Spinal cord (tissue), 10 donors: ENCODE data around the gene SPATA32. TPM values are rescaled to one million over a fixed set of nuclear protein-coding genes. Genes with fewer than 3 reads are reported as not detected.

Experiments used
- DNase-seq, 6 donors: peaks; one replicate each; pipeline versions ENCODE4 v3.0.0 to v3.0.0-alpha.2; 2013 to 2015; ENCODE audit warnings: low spot score in 6 of 6, low read depth in 4 of 6
- H3K27ac ChIP-seq: one replicate; pipeline ENCODE4 v1.5.1; 2013; ENCODE audit warnings: low read depth, low read length, control low read depth
- H3K27me3 ChIP-seq: one replicate; pipeline ENCODE4 v1.6.1; 2013; ENCODE audit warnings: low read length; ENCODE audit not compliant: control insufficient read depth, insufficient read depth
- H3K36me3 ChIP-seq: one replicate; pipeline ENCODE4 v1.6.1; 2013; ENCODE audit warnings: low read length; ENCODE audit not compliant: control insufficient read depth, insufficient read depth
- H3K4me1 ChIP-seq: one replicate; pipeline ENCODE4 v1.6.1; 2013; ENCODE audit warnings: low read length; ENCODE audit not compliant: control insufficient read depth, insufficient read depth
- H3K4me3 ChIP-seq: one replicate; pipeline ENCODE4 v1.5.1; 2013; ENCODE audit warnings: low read depth, low read length, control low read depth
- H3K9me3 ChIP-seq: one replicate; pipeline ENCODE4 v1.6.1; 2013; ENCODE audit warnings: low read length; ENCODE audit not compliant: control insufficient read depth, insufficient read depth
- WGBS: methylation state at CpG from one replicate; pipeline ENCODE4 v1.1.5; 2013; ENCODE audit warnings: missing lambda C conversion rate; ENCODE audit not compliant: insufficient coverage; 5-methylcytosine and 5-hydroxymethylcytosine counted together
- polyA plus RNA-seq, 2 donors: library from polyadenylated mRNA; unstranded; fragments of 120-200 nt; gene quantifications; one replicate each; pipeline ENCODE4 v1.2.1, GENCODE V29; 2013; ENCODE audit not compliant: insufficient read length in 2 of 2
- total RNA-seq, 2 donors: library from RNA; depleted of rRNA in 1 of 2; stranded (reverse); fragments of 120-200 nt in 1 of 2; fragments of >200 nt in 1 of 2; gene quantifications; one replicate each; pipeline versions ENCODE4 v1.2.3 to v1.2.4, GENCODE V29; 2013 to 2014
- donor health status: healthy.

The SPATA32 gene
- total and polyA plus RNA-seq, 4 donors, result 0.20 TPM; not detected in 3

GRCh38 chr17:45286286-45286685 lies 24.4 kb upstream of the SPATA32 start:
- Histone ChIP-seq H3K4me3 (no peak overlapping the region), H3K27ac (no peak overlapping the region), H3K4me1 (peaks cover 52% of the 10 kb centered on the region), H3K36me3 (peaks cover 72% of the 10 kb centered on the region), H3K9me3 (no peaks in the 10 kb centered on the region), H3K27me3 (no peaks in the 10 kb centered on the region)
- no peak for DNase-seq
- WGBS, result 93% methylated on average over 5 of the region's 5 CpGs

- H3K36me3 ChIP-seq, result peaks cover 68% of the 10 kb centered on the region
- 91% methylated on average over 21 of the region's 21 CpGs for WGBS
- peaks cover 37% of the 10 kb centered on the region for H3K4me1 ChIP-seq
Observed at GRCh38 chr17:45284176-45285140, 22.6 kb upstream of the SPATA32 start.

GRCh38 chr17:45283711-45284110 lies 21.8 kb upstream of the SPATA32 start:
- Histone ChIP-seq H3K9me3 (no peaks in the 10 kb centered on the region), H3K27me3 (no peaks in the 10 kb centered on the region), H3K27ac (no peak overlapping the region), H3K4me3 (no peak overlapping the region), H3K4me1 (peaks cover 30% of the 10 kb centered on the region), H3K36me3 (peaks cover 65% of the 10 kb centered on the region)
- 98% methylated on average over 6 of the region's 10 CpGs for WGBS
- no peak for DNase-seq

More at GRCh38 chr17:45284176-45285140, 22.6 kb upstream of the SPATA32 start:
- no peak for DNase-seq
- Histone ChIP-seq H3K4me3 (no peak overlapping the region), H3K9me3 (no peaks in the 10 kb centered on the region), H3K27me3 (no peaks in the 10 kb centered on the region), H3K27ac (no peak overlapping the region)

GRCh38 chr17:45282683-45283644 lies 21.1 kb upstream of the SPATA32 start:
- H3K9me3 ChIP-seq, result no peaks in the 10 kb centered on the region
- no peak for DNase-seq
- peaks cover 65% of the 10 kb centered on the region for H3K36me3 ChIP-seq
- no peaks in the 10 kb centered on the region for H3K27me3 ChIP-seq
- H3K4me3 ChIP-seq, result no peak overlapping the region
- peaks cover 22% of the 10 kb centered on the region for H3K4me1 ChIP-seq
- WGBS, result 78% methylated on average over 8 of the region's 21 CpGs
- no peak overlapping the region for H3K27ac ChIP-seq

- Histone ChIP-seq H3K4me3 (no peak overlapping the region), H3K27ac (no peak overlapping the region), H3K4me1 (peaks cover 11% of the 10 kb centered on the region), H3K9me3 (no peaks in the 10 kb centered on the region), H3K36me3 (peaks cover 42% of the 10 kb centered on the region), H3K27me3 (no peaks in the 10 kb centered on the region)
- no peak for DNase-seq
- 96% methylated on average over 3 of the region's 3 CpGs for WGBS
Observed at GRCh38 chr17:45279898-45280297, 18.0 kb upstream of the SPATA32 start.

GRCh38 chr17:45277992-45278391 lies 16.1 kb upstream of the SPATA32 start:
- Histone ChIP-seq H3K27ac (no peak overlapping the region), H3K27me3 (no peaks in the 10 kb centered on the region), H3K9me3 (no peaks in the 10 kb centered on the region), H3K4me3 (no peak overlapping the region), H3K36me3 (peaks cover 40% of the 10 kb centered on the region), H3K4me1 (peaks cover 10% of the 10 kb centered on the region)
- WGBS, result 50% methylated on average over 2 of the region's 7 CpGs
- no peak for DNase-seq

- H3K9me3 ChIP-seq, result no peaks in the 10 kb centered on the region
- 43% methylated on average over 16 of the region's 16 CpGs for WGBS
- H3K27ac ChIP-seq, result peak overlapping the region; percentile 15
- H3K4me1 ChIP-seq, result peaks cover 5% of the 10 kb centered on the region
- no peaks in the 10 kb centered on the region for H3K27me3 ChIP-seq
- peaks cover 37% of the 10 kb centered on the region for H3K36me3 ChIP-seq
- no peak overlapping the region for H3K4me3 ChIP-seq
- DNase-seq, result peak; percentile 60 to 97 (median 87)
Observed at GRCh38 chr17:45277216-45277849, 15.4 kb upstream of the SPATA32 start.

GRCh38 chr17:45276031-45276430 lies 14.1 kb upstream of the SPATA32 start:
- peaks cover 5% of the 10 kb centered on the region for H3K4me1 ChIP-seq
- H3K9me3 ChIP-seq, result no peaks in the 10 kb centered on the region
- peaks cover 32% of the 10 kb centered on the region for H3K36me3 ChIP-seq
- no peak overlapping the region for H3K4me3 ChIP-seq
- no peaks in the 10 kb centered on the region for H3K27me3 ChIP-seq
- 69% methylated on average over 4 of the region's 6 CpGs for WGBS
- DNase-seq, result no peak
- H3K27ac ChIP-seq, result no peak overlapping the region

- no peak overlapping the region for H3K27ac ChIP-seq
- H3K27me3 ChIP-seq, result no peaks in the 10 kb centered on the region
- no peak overlapping the region for H3K4me3 ChIP-seq
- peaks cover 5% of the 10 kb centered on the region for H3K4me1 ChIP-seq
- WGBS, result 85% methylated on average over 5 of the region's 5 CpGs
- H3K9me3 ChIP-seq, result no peaks in the 10 kb centered on the region
- peaks cover 49% of the 10 kb centered on the region for H3K36me3 ChIP-seq
- no peak for DNase-seq
Observed at GRCh38 chr17:45274033-45274432, 12.1 kb upstream of the SPATA32 start.
